ENCODE measurements around the gene ARID4B.

Gene ARID4B

GRCh38 chr1:235127732-235128455 is 200.1 kb downstream of the ARID4B start:
- DNase-seq (ENCODE audit: low read depth): no peak

GRCh38 chr1:235127203-235127602 is 200.8 kb downstream of the ARID4B start:
- no peak for DNase-seq (ENCODE audit: low read depth)

GRCh38 chr1:235124665-235125064 is 203.3 kb downstream of the ARID4B start:
- no peak for DNase-seq (ENCODE audit: low read depth)

- DNase-seq (ENCODE audit: low read depth): no peak
These were observed 203.9 kb downstream of the ARID4B start for GRCh38 chr1:235124111-235124510.

- no peak for DNase-seq (ENCODE audit: low read depth)
These were observed 205.6 kb downstream of the ARID4B start for GRCh38 chr1:235122348-235122747.

Measured in stimulated activated CD8-positive, alpha-beta memory T cell treated with anti-CD3 and anti-CD28 coated beads, Interleukin-15, amount 100 ng/mL, for 24 hours (primary cell).